ENCODE results near the gene EYA4.

DNA sequence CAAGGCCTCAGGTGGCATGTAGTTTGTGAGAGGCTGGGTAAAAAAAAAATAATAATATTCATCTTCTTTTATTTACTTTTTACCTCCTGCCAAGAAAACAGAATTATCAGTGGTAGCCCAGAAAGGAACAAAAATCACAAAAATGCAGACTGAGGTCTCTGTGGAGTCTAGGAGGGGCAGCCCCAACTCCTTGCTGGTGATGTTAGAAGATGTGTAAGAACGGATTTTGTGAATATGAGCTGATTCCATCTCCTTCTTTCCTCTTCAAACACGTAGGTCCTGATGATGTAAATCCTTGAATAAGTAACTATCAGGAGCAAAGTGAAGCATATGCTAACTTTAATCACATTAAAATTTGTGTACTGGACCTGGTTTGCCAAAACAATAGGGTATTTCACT is 226.8 kb downstream of the EYA4 start:
- TF ChIP-seq, protein P1, sequence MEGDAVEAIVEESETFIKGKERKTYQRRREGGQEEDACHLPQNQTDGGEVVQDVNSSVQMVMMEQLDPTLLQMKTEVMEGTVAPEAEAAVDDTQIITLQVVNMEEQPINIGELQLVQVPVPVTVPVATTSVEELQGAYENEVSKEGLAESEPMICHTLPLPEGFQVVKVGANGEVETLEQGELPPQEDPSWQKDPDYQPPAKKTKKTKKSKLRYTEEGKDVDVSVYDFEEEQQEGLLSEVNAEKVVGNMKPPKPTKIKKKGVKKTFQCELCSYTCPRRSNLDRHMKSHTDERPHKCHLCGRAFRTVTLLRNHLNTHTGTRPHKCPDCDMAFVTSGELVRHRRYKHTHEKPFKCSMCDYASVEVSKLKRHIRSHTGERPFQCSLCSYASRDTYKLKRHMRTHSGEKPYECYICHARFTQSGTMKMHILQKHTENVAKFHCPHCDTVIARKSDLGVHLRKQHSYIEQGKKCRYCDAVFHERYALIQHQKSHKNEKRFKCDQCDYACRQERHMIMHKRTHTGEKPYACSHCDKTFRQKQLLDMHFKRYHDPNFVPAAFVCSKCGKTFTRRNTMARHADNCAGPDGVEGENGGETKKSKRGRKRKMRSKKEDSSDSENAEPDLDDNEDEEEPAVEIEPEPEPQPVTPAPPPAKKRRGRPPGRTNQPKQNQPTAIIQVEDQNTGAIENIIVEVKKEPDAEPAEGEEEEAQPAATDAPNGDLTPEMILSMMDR (conservative IDR thresholded peaks at IDR 0.05; ENCODE audit: low read length): no peak
- TF ChIP-seq EZH2phosphoT487 (IDR thresholded peaks at IDR 0.05; ENCODE audit: borderline replicate concordance, low read depth, low read length): no peak

Measured in OCI-LY7 (cell line).